CD14-positive monocyte (primary cell): ENCODE data around the gene TNIK. TPM values are rescaled to one million over a fixed set of nuclear protein-coding genes. Genes with fewer than 3 reads are reported as not detected.

Experiments used
- DNase-seq, 3 donors: peaks; one replicate each; pipeline ENCODE4 v3.0.0-alpha.2; 2011 to 2022
- H2AFZ ChIP-seq: 2 replicates; pipeline ENCODE4 v1.6.0; 2012; ENCODE audit warnings: mild to moderate bottlenecking, low read depth, low read length, inconsistent platforms; ENCODE audit not compliant: insufficient read depth, poor library complexity, severe bottlenecking
- H3K27ac ChIP-seq, 2 donors: 1 replicate in 1 of 2; 2 replicates in 1 of 2; pipeline ENCODE4 v1.5.1; 2012 to 2013; ENCODE audit warnings: low read length in 2 of 2, control low read depth in 1 of 2, inconsistent platforms in 1 of 2, low read depth in 1 of 2, mild to moderate bottlenecking in 1 of 2
- H3K27me3 ChIP-seq, 2 donors: one replicate each; pipeline versions ENCODE4 v1.6.0 to v1.6.1; 2011 to 2013; ENCODE audit warnings: low read length in 2 of 2; ENCODE audit not compliant: control insufficient read depth in 2 of 2, insufficient read depth in 2 of 2
- H3K36me3 ChIP-seq, 2 donors: replicated peaks in 1 of 2; 1 replicate in 1 of 2; 2 replicates in 1 of 2; pipeline versions ENCODE4 v1.5.1 to v1.6.1; 2012 to 2013; ENCODE audit warnings: low read length in 2 of 2, control low read depth in 1 of 2, inconsistent platforms in 1 of 2, mild to moderate bottlenecking in 1 of 2; ENCODE audit not compliant: insufficient read depth in 2 of 2, control insufficient read depth in 1 of 2
- H3K4me1 ChIP-seq, 2 donors: 1 replicate in 1 of 2; 2 replicates in 1 of 2; pipeline versions ENCODE4 v1.5.1 to v1.6.1; 2012 to 2013; ENCODE audit warnings: low read length in 2 of 2, control low read depth in 1 of 2, inconsistent platforms in 1 of 2, mild to moderate bottlenecking in 1 of 2, moderate library complexity in 1 of 2; ENCODE audit not compliant: insufficient read depth in 2 of 2, control insufficient read depth in 1 of 2
- H3K4me2 ChIP-seq: replicated peaks from 2 replicates; pipeline ENCODE3; 2012; ENCODE audit warnings: low read length, moderate library complexity, mild to moderate bottlenecking; ENCODE audit not compliant: poor library complexity, severe bottlenecking; ENCODE audit errors: extremely low read depth
- H3K4me3 ChIP-seq, 3 experiments: fragments of 200-600 bp in 1 of 3; sonication (generic) in 1 of 3; replicated peaks in 1 of 3; 1 replicate in 2 of 3; 2 replicates in 1 of 3; pipeline ENCODE4 v1.5.1; 2011 to 2013; ENCODE audit warnings: low read length in 3 of 3, mild to moderate bottlenecking in 3 of 3, control low read depth in 2 of 3, low read depth in 2 of 3, inconsistent platforms in 1 of 3, moderate library complexity in 1 of 3
- H3K79me2 ChIP-seq: 2 replicates; pipeline ENCODE4 v1.6.0; 2012; ENCODE audit warnings: mild to moderate bottlenecking, control low read depth, inconsistent platforms, low read length, moderate library complexity; ENCODE audit not compliant: insufficient read depth
- H3K9ac ChIP-seq: 2 replicates; pipeline ENCODE4 v1.6.0; 2017; ENCODE audit warnings: low read length, mild to moderate bottlenecking; ENCODE audit not compliant: insufficient read depth, poor library complexity, severe bottlenecking
- H3K9me3 ChIP-seq, 2 donors: replicated peaks in 1 of 2; 1 replicate in 1 of 2; 2 replicates in 1 of 2; pipeline versions ENCODE4 v1.5.1 to v1.6.1; 2012 to 2013; ENCODE audit warnings: low read length in 2 of 2, control low read depth in 1 of 2; ENCODE audit not compliant: control insufficient read depth in 1 of 2, insufficient read depth in 1 of 2
- H4K20me1 ChIP-seq: 2 replicates; pipeline ENCODE4 v1.6.0; 2012; ENCODE audit warnings: mild to moderate bottlenecking, low read length, control low read depth, moderate library complexity; ENCODE audit not compliant: insufficient read depth
- H3K27ac Mint-ChIP-seq, 7 donors: one replicate each; pipeline ENCODE4 v1.8.0; 2020; ENCODE audit warnings: mild to moderate bottlenecking in 7 of 7, mixed read lengths in 7 of 7, moderate library complexity in 6 of 7, inconsistent platforms in 2 of 7
- H3K27me3 Mint-ChIP-seq, 3 donors: one replicate each; pipeline ENCODE4 v1.8.0; 2021 to 2022; ENCODE audit warnings: low read depth in 3 of 3, mild to moderate bottlenecking in 3 of 3, mixed read lengths in 3 of 3, moderate library complexity in 3 of 3, inconsistent platforms in 1 of 3
- H3K36me3 Mint-ChIP-seq, 2 donors: one replicate each; pipeline ENCODE4 v1.8.0; 2020; ENCODE audit warnings: mixed read lengths in 2 of 2, inconsistent platforms in 1 of 2, mild to moderate bottlenecking in 1 of 2
- H3K4me1 Mint-ChIP-seq: one replicate; pipeline ENCODE4 v1.8.0; 2020; ENCODE audit warnings: mild to moderate bottlenecking, mixed read lengths
- H3K4me3 Mint-ChIP-seq, 2 donors: one replicate each; pipeline ENCODE4 v1.8.0; 2020; ENCODE audit warnings: mild to moderate bottlenecking in 2 of 2, mixed read lengths in 2 of 2, moderate library complexity in 1 of 2
- H3K9me3 Mint-ChIP-seq, 7 donors: one replicate each; pipeline ENCODE4 v1.8.0; 2020 to 2022; ENCODE audit warnings: mixed read lengths in 7 of 7, mild to moderate bottlenecking in 6 of 7, moderate library complexity in 6 of 7, inconsistent platforms in 2 of 7
- WGBS: methylation state at CpG from one replicate; pipeline ENCODE4 v1.1.5; 2013; ENCODE audit warnings: missing lambda C conversion rate; ENCODE audit not compliant: insufficient coverage; 5-methylcytosine and 5-hydroxymethylcytosine counted together
- intact Hi-C, 2 donors: fragments of 100-400 bp; cut with micrococcal nuclease; formaldehyde crosslinking; loops; one replicate each; pipeline versions ENCODE4 v1.15.0 to v1.15.1; 2023
- polyA plus RNA-seq, 3 donors: library from polyadenylated mRNA; depleted of rRNA in 1 of 3; unstranded in 2 of 3; stranded (reverse) in 1 of 3; fragments of 300-500 nt in 2 of 3; fragments of >200 nt in 1 of 3; fragmentation: Illumina TruSeq in 2 of 3; gene quantifications; 1 replicate in 2 of 3; 2 replicates in 1 of 3; pipeline ENCODE4 v1.2.3, GENCODE V29; 2012 to 2021
- TF ChIP-seq, protein P1 (sequence below): fragments of 200-600 bp; IDR thresholded peaks from one replicate; pipeline ENCODE4 v1.8.0; 2022; ENCODE audit warnings: antibody characterized with exemption, mild to moderate bottlenecking

Gene TNIK
- polyA plus RNA-seq, 3 donors, result 0.36 to 1.8 (median 0.75) TPM

GRCh38 chr3:171372694-171373093, 87.5 kb downstream of the TNIK start:
- H3K9me3 Mint-ChIP-seq, result no peaks in the 10 kb centered on the region
- peaks cover 7% of the 10 kb centered on the region for H3K4me1 Mint-ChIP-seq
- H3K27ac Mint-ChIP-seq, result no peak overlapping the region
- no peaks in the 10 kb centered on the region for H3K79me2 ChIP-seq
- intact Hi-C loops, result no loop called here
- no peak overlapping the region for H3K4me2 ChIP-seq
- no peaks in the 10 kb centered on the region for H3K27me3 ChIP-seq
- H3K27ac ChIP-seq, result no peak overlapping the region
- H3K4me3 ChIP-seq, result no peak overlapping the region
- peaks cover 30 to 31% of the 10 kb centered on the region in 2 donors for H3K4me1 ChIP-seq
- no peaks in the 10 kb centered on the region for H3K36me3 Mint-ChIP-seq
- no peak overlapping the region for H3K4me3 Mint-ChIP-seq
- no peak overlapping the region for H3K9ac ChIP-seq
- no peak overlapping the region for H2AFZ ChIP-seq
- WGBS, result 100% methylated on average over 1 of the region's 2 CpGs
- DNase-seq, result peak in 1 of 3 donors; percentile 13
- H3K9me3 ChIP-seq, result no peaks in the 10 kb centered on the region
- H3K27me3 Mint-ChIP-seq, result peaks cover 0 to 3% (median 0%) of the 10 kb centered on the region in 3 donors
- TF ChIP-seq, protein P1, sequence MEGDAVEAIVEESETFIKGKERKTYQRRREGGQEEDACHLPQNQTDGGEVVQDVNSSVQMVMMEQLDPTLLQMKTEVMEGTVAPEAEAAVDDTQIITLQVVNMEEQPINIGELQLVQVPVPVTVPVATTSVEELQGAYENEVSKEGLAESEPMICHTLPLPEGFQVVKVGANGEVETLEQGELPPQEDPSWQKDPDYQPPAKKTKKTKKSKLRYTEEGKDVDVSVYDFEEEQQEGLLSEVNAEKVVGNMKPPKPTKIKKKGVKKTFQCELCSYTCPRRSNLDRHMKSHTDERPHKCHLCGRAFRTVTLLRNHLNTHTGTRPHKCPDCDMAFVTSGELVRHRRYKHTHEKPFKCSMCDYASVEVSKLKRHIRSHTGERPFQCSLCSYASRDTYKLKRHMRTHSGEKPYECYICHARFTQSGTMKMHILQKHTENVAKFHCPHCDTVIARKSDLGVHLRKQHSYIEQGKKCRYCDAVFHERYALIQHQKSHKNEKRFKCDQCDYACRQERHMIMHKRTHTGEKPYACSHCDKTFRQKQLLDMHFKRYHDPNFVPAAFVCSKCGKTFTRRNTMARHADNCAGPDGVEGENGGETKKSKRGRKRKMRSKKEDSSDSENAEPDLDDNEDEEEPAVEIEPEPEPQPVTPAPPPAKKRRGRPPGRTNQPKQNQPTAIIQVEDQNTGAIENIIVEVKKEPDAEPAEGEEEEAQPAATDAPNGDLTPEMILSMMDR, result no peak
- no peaks in the 10 kb centered on the region for H3K36me3 ChIP-seq
- H4K20me1 ChIP-seq, result no peaks in the 10 kb centered on the region

GRCh38 chr3:171371354-171371753, 88.9 kb downstream of the TNIK start:
- no peaks in the 10 kb centered on the region for H3K9me3 Mint-ChIP-seq
- peaks cover 0 to 3% (median 0%) of the 10 kb centered on the region in 3 donors for H3K27me3 Mint-ChIP-seq
- Histone ChIP-seq H3K27ac (no peak overlapping the region), H3K27me3 (no peaks in the 10 kb centered on the region), H4K20me1 (no peaks in the 10 kb centered on the region), H3K9me3 (no peaks in the 10 kb centered on the region), H3K79me2 (no peaks in the 10 kb centered on the region), H3K4me3 (no peak overlapping the region), H3K36me3 (no peaks in the 10 kb centered on the region), H3K4me2 (no peak overlapping the region), H2AFZ (no peak overlapping the region), H3K4me1 (peaks cover 20 to 22% of the 10 kb centered on the region in 2 donors), H3K9ac (no peak overlapping the region)
- no peaks in the 10 kb centered on the region for H3K36me3 Mint-ChIP-seq
- TF ChIP-seq, protein P1, result no peak
- intact Hi-C loops, result no loop called here
- DNase-seq, result no peak
- H3K4me3 Mint-ChIP-seq, result no peak overlapping the region
- H3K27ac Mint-ChIP-seq, result peak overlapping the region in 1 of 7 donors; percentile 38
- no peaks in the 10 kb centered on the region for H3K4me1 Mint-ChIP-seq
- WGBS, result no CpG with 5 or more reads among the region's 3 CpGs
